Astrocyte of the hippocampus (primary cell): ENCODE results near the gene PAK5.

Experiments used
- DNase-seq: peaks from one replicate; pipeline ENCODE4 v3.0.0; 2011; ENCODE audit warnings: low read depth, low spot score

PAK5 gene

GRCh38 chr20:9838378-9839295 lies at the start of gene PAK5:
Gene PAK5, minus strand, starts transcription at chr20:9839076. Its CDS starts 194,748 bp downstream, at chr20:9644328.
- peak; percentile 87 for DNase-seq

- DNase-seq = no peak
These were observed 48.8 kb upstream of the PAK5 start for GRCh38 chr20:9887706-9888105.

GRCh38 chr20:9886227-9886626 lies 47.4 kb upstream of the PAK5 start:
- DNase-seq = no peak

- no peak for DNase-seq
These were observed 45.8 kb upstream of the PAK5 start for GRCh38 chr20:9884666-9885065.

GRCh38 chr20:9884061-9884460 lies 45.2 kb upstream of the PAK5 start:
- DNase-seq = no peak

- DNase-seq = no peak
These were observed 39.1 kb upstream of the PAK5 start for GRCh38 chr20:9877932-9878495.

GRCh38 chr20:9867196-9867980 lies 28.5 kb upstream of the PAK5 start:
- DNase-seq = no peak

GRCh38 chr20:9852566-9852965 lies 13.7 kb upstream of the PAK5 start:
- DNase-seq = no peak

GRCh38 chr20:9839626-9840025 lies 750 bp upstream of the PAK5 start:
- no peak for DNase-seq

- DNase-seq = peak; percentile 26
These were observed 870 bp downstream of the PAK5 start for GRCh38 chr20:9838035-9838377.

- DNase-seq = peak; percentile 1
These were observed 1.2 kb downstream of the PAK5 start for GRCh38 chr20:9837634-9838033.

GRCh38 chr20:9835302-9835701 lies 3.6 kb downstream of the PAK5 start:
- DNase-seq = no peak

- no peak for DNase-seq
These were observed 7.8 kb downstream of the PAK5 start for GRCh38 chr20:9831032-9831431.

GRCh38 chr20:9829835-9830234 lies 9.0 kb downstream of the PAK5 start:
- DNase-seq = no peak

- no peak for DNase-seq
These were observed 21.2 kb downstream of the PAK5 start for GRCh38 chr20:9817654-9818053.

GRCh38 chr20:9815632-9816031 lies 23.2 kb downstream of the PAK5 start:
- no peak for DNase-seq

GRCh38 chr20:9810738-9811137 lies 28.1 kb downstream of the PAK5 start:
- DNase-seq = no peak

GRCh38 chr20:9809271-9809670 lies 29.6 kb downstream of the PAK5 start:
- no peak for DNase-seq

- DNase-seq = no peak
These were observed 30.7 kb downstream of the PAK5 start for GRCh38 chr20:9808166-9808565.

GRCh38 chr20:9807136-9807535 lies 31.7 kb downstream of the PAK5 start:
- no peak for DNase-seq

GRCh38 chr20:9800421-9800820 lies 38.5 kb downstream of the PAK5 start:
- DNase-seq = no peak

- no peak for DNase-seq
These were observed 44.0 kb downstream of the PAK5 start for GRCh38 chr20:9794831-9795230.

- no peak for DNase-seq
These were observed 46.2 kb downstream of the PAK5 start for GRCh38 chr20:9792674-9793073.
